Ishikawa (cell line): ENCODE results near the gene JPH4.

Source experiments
- CEBPB ChIP-seq: IDR thresholded peaks from 2 replicates; pipeline ENCODE4 v1.6.1; 2012
- CREB1 ChIP-seq: IDR thresholded peaks from 2 replicates; pipeline ENCODE4 v1.6.1; 2012; ENCODE audit warnings: low read depth
- EGR1 ChIP-seq: IDR thresholded peaks from 2 replicates; pipeline ENCODE4 v1.6.1; 2012
- EP300 ChIP-seq: IDR thresholded peaks from 2 replicates; pipeline ENCODE4 v1.6.1; 2012; ENCODE audit warnings: borderline replicate concordance
- FOXM1 ChIP-seq: IDR thresholded peaks from 2 replicates; pipeline ENCODE4 v1.6.1; 2012; ENCODE audit warnings: low read depth, borderline replicate concordance
- MAX ChIP-seq: IDR thresholded peaks from 2 replicates; pipeline ENCODE4 v1.6.1; 2012
- NFIC ChIP-seq: IDR thresholded peaks from 2 replicates; pipeline ENCODE4 v1.6.1; 2012
- RAD21 ChIP-seq: IDR thresholded peaks from 2 replicates; pipeline ENCODE4 v1.6.1; 2012; ENCODE audit warnings: low read depth
- TAF1 ChIP-seq: IDR thresholded peaks from 2 replicates; pipeline ENCODE4 v1.6.1; 2012; ENCODE audit warnings: low read depth, mild to moderate bottlenecking
- TCF12 ChIP-seq: IDR thresholded peaks from 2 replicates; pipeline ENCODE4 v1.6.1; 2012; ENCODE audit warnings: low read depth
- TEAD4 ChIP-seq: IDR thresholded peaks from 2 replicates; pipeline ENCODE4 v1.6.1; 2012
- USF1 ChIP-seq: IDR thresholded peaks from 2 replicates; pipeline ENCODE4 v1.6.1; 2012
- YY1 ChIP-seq: IDR thresholded peaks from 2 replicates; pipeline ENCODE4 v1.6.1; 2012; ENCODE audit warnings: low read depth
- ZBTB7A ChIP-seq: IDR thresholded peaks from 2 replicates; pipeline ENCODE4 v1.6.1; 2012; ENCODE audit warnings: low read depth
- TF ChIP-seq, protein P1 (sequence below): IDR thresholded peaks from 2 replicates; pipeline ENCODE4 v1.6.1; 2012; ENCODE audit warnings: low read depth, mild to moderate bottlenecking

The JPH4 gene

DNA sequence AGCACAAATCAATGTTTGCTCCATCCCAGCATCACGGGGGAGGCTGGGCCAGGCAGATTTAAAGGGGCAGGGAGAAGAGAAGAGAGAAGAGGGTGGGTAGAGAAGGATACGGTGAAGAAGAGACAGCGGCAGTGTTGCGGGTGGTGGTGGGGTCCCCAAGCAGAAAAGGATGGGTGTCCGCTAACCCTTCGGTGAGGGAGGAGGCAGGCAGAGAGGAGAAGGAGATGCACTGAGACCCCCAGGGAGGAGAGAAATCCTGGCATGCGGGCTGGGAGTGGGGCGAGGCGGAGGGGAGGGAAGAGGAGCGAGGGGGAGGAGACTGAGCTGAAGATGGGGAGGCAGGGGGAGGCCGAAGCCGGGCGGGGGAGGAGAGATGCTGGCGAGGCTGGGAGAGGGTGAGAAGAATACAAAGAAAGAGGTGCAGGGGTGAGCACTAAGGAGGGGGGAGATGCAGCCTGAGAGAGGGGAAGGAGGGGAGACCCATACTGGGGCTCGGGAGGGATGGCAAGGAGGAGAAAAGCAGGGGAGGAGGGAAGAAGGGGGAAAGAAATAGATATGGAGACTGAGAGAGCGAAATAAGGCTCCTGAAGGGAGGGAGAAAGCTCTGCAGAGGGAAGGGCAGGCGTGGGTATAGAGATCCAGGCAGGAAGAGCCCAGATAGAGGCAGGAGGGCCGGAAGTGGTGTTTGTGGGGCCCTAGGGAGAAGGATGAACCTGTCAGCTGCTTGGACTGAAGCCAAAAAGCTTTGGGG is at the start of gene JPH4:
JPH4 (minus strand) TSS at position 231 of the 751 bp plus-strand sequence. CDS start 1,337 bp downstream, outside the sequence.
- TF ChIP-seq TAF1 = no peak
- TF ChIP-seq MAX = no peak
- TF ChIP-seq CEBPB = no peak
- no peak for TF ChIP-seq USF1

DNA sequence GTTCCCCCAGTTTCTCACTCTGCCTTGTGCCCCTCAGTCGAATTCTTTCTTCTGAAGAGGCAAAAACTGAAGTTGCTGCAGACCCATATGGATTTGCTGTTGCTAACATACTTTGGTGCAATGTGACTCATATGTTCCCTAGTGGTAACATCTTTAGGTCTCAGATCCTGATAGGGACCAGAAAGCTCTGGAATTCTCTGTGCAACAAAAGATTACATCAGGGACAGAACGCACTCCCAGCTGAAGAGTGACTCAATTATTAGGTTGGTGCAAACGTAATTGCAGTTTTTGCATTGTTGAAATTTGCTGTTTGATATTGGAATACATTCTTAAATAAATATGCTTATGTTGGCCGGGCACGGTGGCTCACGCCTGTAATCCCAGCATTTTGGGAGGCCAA is 49.4 kb upstream of the JPH4 start:
- TF ChIP-seq EGR1 (no peak), TAF1 (no peak), CEBPB (no peak), RAD21 (no peak), TEAD4 (no peak), NFIC (no peak), CREB1 (no peak), FOXM1 (no peak), ZBTB7A (no peak), EP300 (no peak), USF1 (no peak), YY1 (no peak), TCF12 (no peak), MAX (no peak)
- TF ChIP-seq, protein P1, sequence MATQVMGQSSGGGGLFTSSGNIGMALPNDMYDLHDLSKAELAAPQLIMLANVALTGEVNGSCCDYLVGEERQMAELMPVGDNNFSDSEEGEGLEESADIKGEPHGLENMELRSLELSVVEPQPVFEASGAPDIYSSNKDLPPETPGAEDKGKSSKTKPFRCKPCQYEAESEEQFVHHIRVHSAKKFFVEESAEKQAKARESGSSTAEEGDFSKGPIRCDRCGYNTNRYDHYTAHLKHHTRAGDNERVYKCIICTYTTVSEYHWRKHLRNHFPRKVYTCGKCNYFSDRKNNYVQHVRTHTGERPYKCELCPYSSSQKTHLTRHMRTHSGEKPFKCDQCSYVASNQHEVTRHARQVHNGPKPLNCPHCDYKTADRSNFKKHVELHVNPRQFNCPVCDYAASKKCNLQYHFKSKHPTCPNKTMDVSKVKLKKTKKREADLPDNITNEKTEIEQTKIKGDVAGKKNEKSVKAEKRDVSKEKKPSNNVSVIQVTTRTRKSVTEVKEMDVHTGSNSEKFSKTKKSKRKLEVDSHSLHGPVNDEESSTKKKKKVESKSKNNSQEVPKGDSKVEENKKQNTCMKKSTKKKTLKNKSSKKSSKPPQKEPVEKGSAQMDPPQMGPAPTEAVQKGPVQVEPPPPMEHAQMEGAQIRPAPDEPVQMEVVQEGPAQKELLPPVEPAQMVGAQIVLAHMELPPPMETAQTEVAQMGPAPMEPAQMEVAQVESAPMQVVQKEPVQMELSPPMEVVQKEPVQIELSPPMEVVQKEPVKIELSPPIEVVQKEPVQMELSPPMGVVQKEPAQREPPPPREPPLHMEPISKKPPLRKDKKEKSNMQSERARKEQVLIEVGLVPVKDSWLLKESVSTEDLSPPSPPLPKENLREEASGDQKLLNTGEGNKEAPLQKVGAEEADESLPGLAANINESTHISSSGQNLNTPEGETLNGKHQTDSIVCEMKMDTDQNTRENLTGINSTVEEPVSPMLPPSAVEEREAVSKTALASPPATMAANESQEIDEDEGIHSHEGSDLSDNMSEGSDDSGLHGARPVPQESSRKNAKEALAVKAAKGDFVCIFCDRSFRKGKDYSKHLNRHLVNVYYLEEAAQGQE = no peak

DNA sequence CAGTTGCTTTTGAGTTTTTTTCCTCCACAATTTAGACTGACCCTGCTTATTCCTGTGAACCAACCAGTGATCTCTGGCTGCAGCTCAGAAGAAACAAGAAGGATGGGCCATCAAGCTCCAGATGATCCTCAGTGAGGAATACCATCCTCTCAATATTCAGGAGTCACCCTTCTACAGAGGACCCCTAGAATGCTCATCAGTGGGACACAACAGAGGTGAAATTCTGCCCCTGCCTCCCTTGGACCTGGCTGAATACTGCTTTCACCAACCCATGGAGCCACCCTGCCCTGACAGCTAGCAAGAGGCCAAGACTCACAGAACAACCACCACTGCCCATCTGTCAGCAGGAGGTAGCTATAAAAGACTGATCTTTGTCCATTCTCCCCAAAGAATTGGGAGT is 48.4 kb upstream of the JPH4 start:
- TF ChIP-seq CEBPB = no peak
- no peak for TF ChIP-seq EGR1
- TF ChIP-seq TEAD4 = no peak
- TF ChIP-seq ZBTB7A = no peak
- no peak for TF ChIP-seq TCF12
- TF ChIP-seq, protein P1 = no peak
- TF ChIP-seq EP300 = no peak
- TF ChIP-seq TAF1 = no peak

DNA sequence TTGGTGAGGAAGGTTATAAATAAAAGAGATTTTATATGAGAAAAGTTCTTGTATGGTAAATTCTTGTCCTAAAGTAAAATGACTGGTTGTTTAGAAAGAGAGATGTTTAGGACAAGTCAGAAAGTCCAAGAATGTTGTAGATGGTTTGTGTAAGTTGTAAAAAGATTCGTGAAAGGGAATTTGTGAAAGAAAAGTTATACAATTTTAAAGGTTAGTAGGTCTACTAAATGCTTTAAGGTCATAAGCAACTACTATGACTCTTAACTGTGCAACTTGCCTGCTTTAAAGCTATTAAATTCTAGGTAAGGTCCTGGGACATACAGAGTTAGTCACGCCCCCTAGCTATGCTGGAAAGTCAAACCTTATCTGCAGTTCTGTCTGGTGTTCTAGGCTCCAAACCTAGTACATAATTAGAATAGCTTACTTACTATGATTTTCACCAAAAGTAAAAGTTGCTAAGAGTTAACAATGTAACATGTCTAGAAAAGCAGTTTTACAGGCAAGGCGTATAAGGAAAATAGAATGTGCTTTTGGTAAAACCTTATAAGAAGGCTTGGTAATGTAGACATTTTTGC is 46.3 kb upstream of the JPH4 start:
- TF ChIP-seq USF1 (no peak), TAF1 (no peak), FOXM1 (no peak), NFIC (no peak), YY1 (no peak)

- TF ChIP-seq EP300 = no peak
- TF ChIP-seq USF1 = no peak
- no peak for TF ChIP-seq CEBPB
- no peak for TF ChIP-seq TEAD4
- no peak for TF ChIP-seq CREB1
- no peak for TF ChIP-seq MAX
- TF ChIP-seq, protein P1 = no peak
- no peak for TF ChIP-seq FOXM1
- TF ChIP-seq ZBTB7A = no peak
- TF ChIP-seq NFIC = no peak
- TF ChIP-seq EGR1 = no peak
- no peak for TF ChIP-seq TAF1
- no peak for TF ChIP-seq TCF12
- no peak for TF ChIP-seq YY1
- no peak for TF ChIP-seq RAD21
These were observed 45.4 kb upstream of the JPH4 start for GRCh38 chr14:23623962-23624361.
